H1 (cell line): ENCODE measurements around the gene TAX1BP1. TPM values are rescaled to one million over a fixed set of nuclear protein-coding genes. Genes with fewer than 3 reads are reported as not detected.

Experiments
- CTCF ChIA-PET: fragments of 300-600 bp; sonication (Branson Sonifier 250); formaldehyde crosslinking; loops from one replicate; lab custom pipeline; 2021; ENCODE audit not compliant: partially characterized antibody; lab: Charles Lee
- POLR2A ChIA-PET: fragments of 300-600 bp; sonication (Branson Sonifier 250); formaldehyde crosslinking; loops from one replicate; lab custom pipeline; 2021; ENCODE audit warnings: inconsistent platforms; ENCODE audit not compliant: partially characterized antibody; lab: Charles Lee
- DNase-seq, 2 experiments: peaks; one replicate each; pipeline versions ENCODE4 v3.0.0 to v3.0.0-alpha.2; 2010 to 2022; ENCODE audit warnings: low spot score in 2 of 2, low read depth in 1 of 2, mixed read lengths in 1 of 2
- FAIRE-seq: peaks from 2 replicates; lab custom pipeline; 2011; peaks lifted over from hg19 to GRCh38; lab: Jason Lieb, UNC
- H2AFZ ChIP-seq: 2 replicates; pipeline ENCODE4 v1.8.1; 2012; ENCODE audit warnings: low read length, inconsistent platforms
- H2AK5ac ChIP-seq: 2 replicates; pipeline ENCODE4 v1.6.1; 2013; ENCODE audit warnings: low read depth, low read length
- H2BK120ac ChIP-seq: replicated peaks from 2 replicates; pipeline ENCODE3; 2013; ENCODE audit warnings: low read depth, low read length, inconsistent platforms
- H2BK12ac ChIP-seq: 2 replicates; pipeline ENCODE4 v1.6.1; 2013; ENCODE audit warnings: low read depth, low read length
- H2BK15ac ChIP-seq: 2 replicates; pipeline ENCODE4 v1.6.1; 2013; ENCODE audit warnings: low read length
- H2BK20ac ChIP-seq: 2 replicates; pipeline ENCODE4 v1.6.1; 2013; ENCODE audit warnings: low read length
- H2BK5ac ChIP-seq: 2 replicates; pipeline ENCODE4 v1.6.1; 2013; ENCODE audit warnings: low read depth, low read length
- H3K14ac ChIP-seq: 2 replicates; pipeline ENCODE4 v1.6.1; 2013; ENCODE audit warnings: inconsistent platforms; ENCODE audit not compliant: insufficient read length
- H3K18ac ChIP-seq: 2 replicates; pipeline ENCODE4 v1.6.1; 2013; ENCODE audit warnings: low read length; ENCODE audit errors: extremely low read depth
- H3K23ac ChIP-seq: 2 replicates; pipeline ENCODE4 v1.6.1; 2013; ENCODE audit warnings: inconsistent platforms; ENCODE audit not compliant: insufficient read length
- H3K23me2 ChIP-seq: 2 replicates; pipeline ENCODE4 v1.6.1; 2013; ENCODE audit warnings: low read depth, low read length
- H3K27ac ChIP-seq: 2 replicates; pipeline ENCODE4 v1.6.1; 2011; ENCODE audit warnings: low read depth, low read length, inconsistent platforms
- H3K27me3 ChIP-seq, 4 experiments: replicated peaks in 1 of 4; 1 replicate in 1 of 4; 2 replicates in 3 of 4; pipeline versions ENCODE4 v1.6.1 to v1.8.1; 2011 to 2013; ENCODE audit warnings: low read length in 3 of 4, mild to moderate bottlenecking in 3 of 4, inconsistent platforms in 2 of 4, mixed read lengths in 2 of 4, moderate library complexity in 1 of 4; ENCODE audit not compliant: control insufficient read depth in 3 of 4, insufficient read depth in 3 of 4; ENCODE audit errors: extremely low read depth in 1 of 4
- H3K36me3 ChIP-seq, 4 experiments: 2 replicates each; pipeline versions ENCODE4 v1.6.1 to v1.8.1; 2011 to 2013; ENCODE audit warnings: mild to moderate bottlenecking in 4 of 4, low read length in 3 of 4, moderate library complexity in 2 of 4, control low read depth in 1 of 4, inconsistent platforms in 1 of 4; ENCODE audit not compliant: insufficient read depth in 4 of 4, control insufficient read depth in 2 of 4
- H3K4ac ChIP-seq: replicated peaks from 2 replicates; pipeline ENCODE3; 2013; ENCODE audit warnings: low read length, low read depth, mixed read lengths, inconsistent platforms; ENCODE audit not compliant: insufficient read length
- H3K4me1 ChIP-seq, 4 experiments: replicated peaks in 1 of 4; 1 replicate in 1 of 4; 2 replicates in 3 of 4; pipeline versions ENCODE4 v1.6.1 to v1.8.1; 2011 to 2013; ENCODE audit warnings: low read length in 3 of 4, inconsistent platforms in 2 of 4, mixed read lengths in 1 of 4; ENCODE audit not compliant: insufficient read depth in 4 of 4, control insufficient read depth in 3 of 4
- H3K4me2 ChIP-seq, 2 experiments: 2 replicates each; pipeline versions ENCODE4 v1.6.1 to v1.8.1; 2011 to 2013; ENCODE audit warnings: low read depth in 2 of 2, low read length in 2 of 2, control low read depth in 1 of 2, inconsistent platforms in 1 of 2, mild to moderate bottlenecking in 1 of 2; ENCODE audit not compliant: insufficient read depth in 1 of 2
- H3K4me3 ChIP-seq, 4 experiments: fragments of 200-600, 300-600 bp in 1 of 4; sonication (generic), shearing (Covaris generic), sonication (Bioruptor Twin) in 1 of 4; 2 replicates each; pipeline versions ENCODE4 v1.5.1 to v1.8.1; 2011 to 2016; ENCODE audit warnings: low read length in 4 of 4, low read depth in 3 of 4, control low read depth in 2 of 4, inconsistent platforms in 2 of 4, mild to moderate bottlenecking in 2 of 4, mixed read lengths in 1 of 4, moderate library complexity in 1 of 4; ENCODE audit not compliant: insufficient read depth in 2 of 4; ENCODE audit errors: extremely low read depth in 1 of 4
- H3K56ac ChIP-seq: replicated peaks from 2 replicates; pipeline ENCODE3; 2013; ENCODE audit warnings: low read depth, mild to moderate bottlenecking, mixed read lengths, low read length, inconsistent platforms; ENCODE audit not compliant: insufficient read length
- H3K79me1 ChIP-seq: 2 replicates; pipeline ENCODE4 v1.6.1; 2013; ENCODE audit warnings: low read depth, low read length, control low read depth
- H3K79me2 ChIP-seq, 2 experiments: 2 replicates each; pipeline versions ENCODE4 v1.6.1 to v1.8.1; 2012 to 2013; ENCODE audit warnings: low read length in 2 of 2, mild to moderate bottlenecking in 2 of 2, inconsistent platforms in 1 of 2; ENCODE audit not compliant: insufficient read depth in 2 of 2, control insufficient read depth in 1 of 2
- H3K9ac ChIP-seq, 4 experiments: replicated peaks in 1 of 4; 1 replicate in 1 of 4; 2 replicates in 3 of 4; pipeline versions ENCODE4 v1.6.1 to v1.8.1; 2011 to 2013; ENCODE audit warnings: low read depth in 3 of 4, low read length in 3 of 4, control low read depth in 2 of 4, mild to moderate bottlenecking in 2 of 4, moderate library complexity in 2 of 4, inconsistent platforms in 1 of 4; ENCODE audit errors: extremely low read depth in 1 of 4
- H3K9me3 ChIP-seq, 2 experiments: 2 replicates each; pipeline versions ENCODE4 v1.6.1 to v1.8.1; 2012 to 2013; ENCODE audit warnings: mild to moderate bottlenecking in 2 of 2, moderate library complexity in 2 of 2, control low read depth in 1 of 2, inconsistent platforms in 1 of 2, low read depth in 1 of 2, low read length in 1 of 2, mixed read lengths in 1 of 2; ENCODE audit not compliant: insufficient read depth in 2 of 2
- H4K20me1 ChIP-seq, 2 experiments: replicated peaks in 1 of 2; 2 replicates each; pipeline versions ENCODE3 to v1.8.1; 2011 to 2013; ENCODE audit warnings: inconsistent platforms in 2 of 2, low read length in 2 of 2, mild to moderate bottlenecking in 1 of 2; ENCODE audit not compliant: insufficient read depth in 2 of 2, control insufficient read depth in 1 of 2
- H4K5ac ChIP-seq: 2 replicates; pipeline ENCODE4 v1.6.1; 2013; ENCODE audit warnings: low read length, low read depth, mixed read lengths, inconsistent platforms; ENCODE audit not compliant: insufficient read length
- H4K8ac ChIP-seq: 2 replicates; pipeline ENCODE4 v1.8.0; 2013; ENCODE audit warnings: mild to moderate bottlenecking, moderate library complexity, low read length, inconsistent platforms; ENCODE audit not compliant: insufficient read depth; ENCODE audit errors: extremely low read depth
- H4K91ac ChIP-seq: replicated peaks from 2 replicates; pipeline ENCODE3; 2013; ENCODE audit warnings: low read length, mixed read lengths, inconsistent platforms; ENCODE audit not compliant: insufficient read length
- ATF3 ChIP-seq: IDR thresholded peaks from 2 replicates; pipeline ENCODE4 v1.6.1; 2011; ENCODE audit warnings: low read depth, mild to moderate bottlenecking, low read length; ENCODE audit not compliant: insufficient read depth
- HDAC6 ChIP-seq: IDR thresholded peaks from one replicate; pipeline ENCODE4 v1.7.1; 2012; ENCODE audit warnings: low read depth, mild to moderate bottlenecking, inconsistent platforms, low read length, moderate library complexity
- MAFK ChIP-seq: IDR thresholded peaks from 2 replicates; pipeline ENCODE4 v1.6.1; 2012; ENCODE audit warnings: low read depth, mild to moderate bottlenecking, improper control_type of control experiment, low read length
- PHF8 ChIP-seq: fragments of 200-600 bp; sonication (generic); conservative IDR thresholded peaks from 2 replicates; pipeline ENCODE4 v1.7.1; 2012; ENCODE audit warnings: low read depth, mild to moderate bottlenecking, inconsistent platforms, low read length, moderate library complexity
- POU5F1 ChIP-seq: IDR thresholded peaks from 2 replicates; pipeline ENCODE4 v1.6.1; 2011; ENCODE audit warnings: low read depth, mild to moderate bottlenecking, low read length, moderate library complexity
- RFX5 ChIP-seq: IDR thresholded peaks from 2 replicates; pipeline ENCODE4 v1.6.1; 2011; ENCODE audit warnings: low read depth, low read length, improper control_type of control experiment, borderline replicate concordance
- TCF12 ChIP-seq: IDR thresholded peaks from 2 replicates; pipeline ENCODE4 v1.6.1; 2011; ENCODE audit warnings: low read depth, mild to moderate bottlenecking, low read length
- polyA plus RNA-seq, 7 experiments: library from polyadenylated mRNA; depleted of rRNA in 3 of 7; stranded (reverse) in 5 of 7; unstranded in 2 of 7; fragments of >200 nt in 5 of 7; fragments of 200-250 nt in 2 of 7; gene quantifications; 1 replicate in 5 of 7; 2 replicates in 1 of 7; 4 replicates in 1 of 7; pipeline versions ENCODE4 v1.2.1 to v1.2.3, GENCODE V29; 2011 to 2013; ENCODE audit warnings: missing spikeins in 2 of 7, mixed read lengths in 2 of 7
- total RNA-seq: library from RNA; stranded (reverse); fragmentation: NEBNext Ultra II Directional; extraction: Animal tissue kit (Norgen Biotek cat#: 25700); gene quantifications from 2 replicates; pipeline ENCODE4 v1.2.1, GENCODE V29; 2021

Gene TAX1BP1
- total and polyA plus RNA-seq, 2 of the 8 experiments (the other 6 are each of a cell fraction or from before 2014, with no cell fraction given), result 56.0 to 62.7 TPM

DNA sequence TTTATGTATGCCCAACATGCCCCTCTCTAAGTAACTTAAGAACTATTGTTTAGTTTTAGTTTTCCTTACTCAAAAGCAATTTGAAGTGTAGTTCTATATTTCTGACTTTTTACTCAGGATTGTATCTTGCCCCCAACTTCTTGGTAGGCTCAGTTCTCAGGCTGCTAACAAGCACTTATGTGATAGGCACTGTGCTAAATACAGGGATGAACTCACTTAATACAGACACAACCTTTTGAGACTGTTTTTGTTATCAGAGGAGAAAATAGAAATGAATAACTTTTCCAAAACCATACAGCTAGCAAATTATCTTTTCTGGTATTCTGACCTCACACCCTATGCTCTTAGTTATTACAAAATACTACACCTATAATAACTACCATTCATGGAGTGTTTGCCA lies 16.3 kb downstream of the TAX1BP1 start:
- ChIA-PET POLR2A (no interaction called here), CTCF (interaction anchor here (0.6 to 0.8 kb wide), 2 partner anchors 18 to 25 kb away, joined by 3 read pairs; no protein-coding TSS in a partner anchor)
- no peak overlapping the region for H3K56ac ChIP-seq
- no peak overlapping the region for H4K8ac ChIP-seq
- no peak overlapping the region for H3K4me2 ChIP-seq
- H3K4ac ChIP-seq, result no peak overlapping the region
- H3K27me3 ChIP-seq, result no peaks in the 10 kb centered on the region
- H3K18ac ChIP-seq, result no peak overlapping the region
- H2BK12ac ChIP-seq, result no peak overlapping the region
- DNase-seq (no peak), FAIRE-seq (no peak)
- H3K23me2 ChIP-seq, result no peaks in the 10 kb centered on the region
- no peak overlapping the region for H2AFZ ChIP-seq
- H2AK5ac ChIP-seq, result no peak overlapping the region
- no peaks in the 10 kb centered on the region; a peak in 1 of 4 replicates for H3K79me2 ChIP-seq
- H3K4me3 ChIP-seq, result no peak overlapping the region
- no peak overlapping the region for H4K91ac ChIP-seq
- no peaks in the 10 kb centered on the region for H4K20me1 ChIP-seq
- H3K9ac ChIP-seq, result no peak overlapping the region
- no peaks in the 10 kb centered on the region for H3K4me1 ChIP-seq
- no peak overlapping the region for H4K5ac ChIP-seq
- H3K79me1 ChIP-seq, result no peaks in the 10 kb centered on the region
- H2BK5ac ChIP-seq, result no peak overlapping the region
- H3K36me3 ChIP-seq, result peaks cover 0 to 23% (median 5%) of the 10 kb centered on the region in 4 experiments; a peak in 4 of 8 replicates
- peaks cover 0 to 2% of the 10 kb centered on the region in 2 experiments; a peak in 1 of 4 replicates for H3K9me3 ChIP-seq
- no peak overlapping the region for H2BK15ac ChIP-seq
- H3K27ac ChIP-seq, result no peak overlapping the region
- H2BK20ac ChIP-seq, result no peak overlapping the region
- H3K23ac ChIP-seq, result no peak overlapping the region
- H2BK120ac ChIP-seq, result no peak overlapping the region
- no peak overlapping the region for H3K14ac ChIP-seq
- TF ChIP-seq HDAC6 (no peak), ATF3 (no peak), TCF12 (no peak), POU5F1 (no peak), PHF8 (no peak), RFX5 (no peak), MAFK (no peak)
